Chondrocyte (in vitro differentiated cells): ENCODE measurements around the gene SGCD. TPM values are rescaled to one million over a fixed set of nuclear protein-coding genes. Genes with fewer than 3 reads are reported as not detected.

ENCODE experiments used
- DNase-seq: peaks from one replicate; pipeline ENCODE4 v3.0.0; 2021; ENCODE audit warnings: mixed read lengths, low spot score
- H3K27ac Mint-ChIP-seq: one replicate; pipeline ENCODE4 v1.8.0; 2021; ENCODE audit warnings: mild to moderate bottlenecking, moderate library complexity, mixed read lengths; ENCODE audit not compliant: unreplicated experiment
- H3K27me3 Mint-ChIP-seq: 2 replicates; pipeline ENCODE4 v1.8.0; 2021; ENCODE audit warnings: low read depth, mixed read lengths
- H3K36me3 Mint-ChIP-seq: 2 replicates; pipeline ENCODE4 v1.8.0; 2021; ENCODE audit warnings: low read depth, mixed read lengths
- H3K4me1 Mint-ChIP-seq: 2 replicates; pipeline ENCODE4 v1.8.0; 2021; ENCODE audit warnings: low read depth, mild to moderate bottlenecking, mixed read lengths
- H3K4me3 Mint-ChIP-seq: one replicate; pipeline ENCODE4 v1.8.0; 2021; ENCODE audit warnings: mild to moderate bottlenecking, moderate library complexity, mixed read lengths; ENCODE audit not compliant: unreplicated experiment
- H3K9me3 Mint-ChIP-seq: 2 replicates; pipeline ENCODE4 v1.8.0; 2021; ENCODE audit warnings: low read depth, mixed read lengths
- total RNA-seq: library from RNA; stranded (reverse); gene quantifications from 3 replicates; pipeline ENCODE4 v1.2.1, GENCODE V29; 2021
- TF ChIP-seq, protein P1 (sequence below): fragments of 200-600 bp; sonication (generic); IDR thresholded peaks from 2 replicates; pipeline ENCODE4 v1.5.0; 2021; ENCODE audit warnings: antibody characterized with exemption, mild to moderate bottlenecking, moderate library complexity

The SGCD gene
- total RNA-seq, 1 donor from 2014 or later: 8.4 TPM

- Mint-ChIP-seq H3K4me3 (no peak overlapping the region), H3K27me3 (no peaks in the 10 kb centered on the region), H3K9me3 (peaks cover 12% of the 10 kb centered on the region), H3K27ac (no peak overlapping the region), H3K36me3 (no peaks in the 10 kb centered on the region), H3K4me1 (no peaks in the 10 kb centered on the region)
- DNase-seq: no peak
- TF ChIP-seq, protein P1, sequence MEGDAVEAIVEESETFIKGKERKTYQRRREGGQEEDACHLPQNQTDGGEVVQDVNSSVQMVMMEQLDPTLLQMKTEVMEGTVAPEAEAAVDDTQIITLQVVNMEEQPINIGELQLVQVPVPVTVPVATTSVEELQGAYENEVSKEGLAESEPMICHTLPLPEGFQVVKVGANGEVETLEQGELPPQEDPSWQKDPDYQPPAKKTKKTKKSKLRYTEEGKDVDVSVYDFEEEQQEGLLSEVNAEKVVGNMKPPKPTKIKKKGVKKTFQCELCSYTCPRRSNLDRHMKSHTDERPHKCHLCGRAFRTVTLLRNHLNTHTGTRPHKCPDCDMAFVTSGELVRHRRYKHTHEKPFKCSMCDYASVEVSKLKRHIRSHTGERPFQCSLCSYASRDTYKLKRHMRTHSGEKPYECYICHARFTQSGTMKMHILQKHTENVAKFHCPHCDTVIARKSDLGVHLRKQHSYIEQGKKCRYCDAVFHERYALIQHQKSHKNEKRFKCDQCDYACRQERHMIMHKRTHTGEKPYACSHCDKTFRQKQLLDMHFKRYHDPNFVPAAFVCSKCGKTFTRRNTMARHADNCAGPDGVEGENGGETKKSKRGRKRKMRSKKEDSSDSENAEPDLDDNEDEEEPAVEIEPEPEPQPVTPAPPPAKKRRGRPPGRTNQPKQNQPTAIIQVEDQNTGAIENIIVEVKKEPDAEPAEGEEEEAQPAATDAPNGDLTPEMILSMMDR: no peak
These were observed 290.5 kb downstream of the SGCD start for GRCh38 chr5:156617426-156617825.

- Mint-ChIP-seq H3K4me3 (no peak overlapping the region), H3K9me3 (peaks cover 3% of the 10 kb centered on the region), H3K27me3 (no peaks in the 10 kb centered on the region), H3K36me3 (no peaks in the 10 kb centered on the region), H3K4me1 (no peaks in the 10 kb centered on the region), H3K27ac (no peak overlapping the region)
- TF ChIP-seq, protein P1: no peak
- no peak for DNase-seq
These were observed 291.6 kb downstream of the SGCD start for GRCh38 chr5:156618601-156619000.

- H3K4me3 Mint-ChIP-seq: no peak overlapping the region
- no peaks in the 10 kb centered on the region for H3K27me3 Mint-ChIP-seq
- H3K4me1 Mint-ChIP-seq: no peaks in the 10 kb centered on the region
- H3K36me3 Mint-ChIP-seq: no peaks in the 10 kb centered on the region
- H3K27ac Mint-ChIP-seq: no peak overlapping the region
- TF ChIP-seq, protein P1: no peak
- DNase-seq: no peak
- peaks cover 3% of the 10 kb centered on the region for H3K9me3 Mint-ChIP-seq
These were observed 294.8 kb downstream of the SGCD start for GRCh38 chr5:156621719-156622118.

- no peaks in the 10 kb centered on the region for H3K27me3 Mint-ChIP-seq
- H3K4me3 Mint-ChIP-seq: no peak overlapping the region
- TF ChIP-seq, protein P1: no peak
- no peaks in the 10 kb centered on the region for H3K9me3 Mint-ChIP-seq
- H3K36me3 Mint-ChIP-seq: no peaks in the 10 kb centered on the region
- no peaks in the 10 kb centered on the region for H3K4me1 Mint-ChIP-seq
- H3K27ac Mint-ChIP-seq: no peak overlapping the region
- no peak for DNase-seq
These were observed 296.5 kb downstream of the SGCD start for GRCh38 chr5:156623381-156624040.

GRCh38 chr5:156624686-156625085 is 297.7 kb downstream of the SGCD start:
- TF ChIP-seq, protein P1: no peak
- no peak overlapping the region for H3K4me3 Mint-ChIP-seq
- H3K9me3 Mint-ChIP-seq: no peaks in the 10 kb centered on the region
- DNase-seq: no peak
- H3K36me3 Mint-ChIP-seq: no peaks in the 10 kb centered on the region
- no peaks in the 10 kb centered on the region for H3K4me1 Mint-ChIP-seq
- no peaks in the 10 kb centered on the region for H3K27me3 Mint-ChIP-seq
- H3K27ac Mint-ChIP-seq: no peak overlapping the region
